ENCODE data around the gene TSPO.

- TF ChIP-seq ARNT (IDR thresholded peaks at IDR 0.05), result no peak
- no peak for TF ChIP-seq CTBP1 (IDR thresholded peaks at IDR 0.05; ENCODE audit: borderline replicate concordance)
- no peak for TF ChIP-seq ELF4 (IDR thresholded peaks at IDR 0.05)
- TF ChIP-seq HDGF (IDR thresholded peaks at IDR 0.05; ENCODE audit: borderline replicate concordance), result no peak
- no peak for TF ChIP-seq TARDBP (IDR thresholded peaks at IDR 0.05)
- no peak for TF ChIP-seq FOXK2 (IDR thresholded peaks at IDR 0.05)
These were observed 54.6 kb downstream of the TSPO start for GRCh38 chr22:43205748-43206508.
